ENCODE measurements around the gene PMM2.

Gene PMM2

DNA sequence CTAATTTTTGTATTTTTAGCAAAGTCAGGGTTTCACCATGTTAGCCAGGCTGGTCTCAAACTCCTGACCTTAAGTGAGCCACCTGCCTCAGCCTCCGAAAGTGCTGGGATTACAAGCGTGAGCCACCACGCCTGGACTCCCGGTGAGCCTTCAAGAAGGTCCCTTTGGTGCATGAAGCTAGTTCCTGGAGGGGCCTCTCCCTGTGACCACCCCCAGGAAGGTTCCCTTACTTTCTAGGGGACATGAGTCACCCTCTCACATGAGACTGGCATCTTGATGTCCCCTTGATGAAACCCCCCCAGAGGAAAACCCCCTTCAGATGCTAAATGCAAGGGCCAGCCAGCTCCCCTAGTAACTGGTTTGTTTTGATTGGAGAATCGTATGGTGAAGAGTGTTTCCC is 58.3 kb downstream of the PMM2 start:
- CTCF ChIA-PET = interaction anchor here (0.6 to 1.9 kb wide), 3 partner anchors 8 to 13 kb away, joined by 3 to 5 read pairs (median 3); partner anchors contain the start of gene CARHSP1
- no peak for TF ChIP-seq ZNF416 (tag by site-specific recombination; IDR thresholded peaks at IDR 0.05)
- TF ChIP-seq GLIS1 (tag by site-specific recombination; IDR thresholded peaks at IDR 0.05) = peak; percentile 93
- no peak for TF ChIP-seq ZNF660 (tag by site-specific recombination; IDR thresholded peaks at IDR 0.05)
- TF ChIP-seq SCRT2 (tag by site-specific recombination; IDR thresholded peaks at IDR 0.05) = no peak
- TF ChIP-seq ZNF837 (tag by site-specific recombination; IDR thresholded peaks at IDR 0.05) = no peak
- TF ChIP-seq ZBTB20 (tag by site-specific recombination; IDR thresholded peaks at IDR 0.05) = no peak
- no peak for TF ChIP-seq ZNF555 (tag by site-specific recombination; conservative IDR thresholded peaks at IDR 0.05)
- POLR2A ChIA-PET = interaction anchor here (5.1 kb wide), 1 partner anchor 13 kb away, joined by 21 read pairs; the partner anchor contains the start of gene CARHSP1
- Histone ChIP-seq H3K9me3 (ENCODE audit: control insufficient read depth, insufficient read depth, low read depth, low read length) (no peaks in the 10 kb centered on the region), H3K36me3 (ENCODE audit: control insufficient read depth in 2 of 2, insufficient read depth in 1 of 2, low read length in 2 of 2) (peaks cover 6 to 80% of the 10 kb centered on the region in 2 experiments; a peak in 2 of 3 replicates), H3K4me1 (ENCODE audit: control insufficient read depth, insufficient read depth, low read length) (no peaks in the 10 kb centered on the region), H3K4me3 (ENCODE audit: low read depth, low read length) (no peak overlapping the region), H3K27ac (ENCODE audit: extremely low read depth, low read depth, low read length) (no peak overlapping the region)

DNA sequence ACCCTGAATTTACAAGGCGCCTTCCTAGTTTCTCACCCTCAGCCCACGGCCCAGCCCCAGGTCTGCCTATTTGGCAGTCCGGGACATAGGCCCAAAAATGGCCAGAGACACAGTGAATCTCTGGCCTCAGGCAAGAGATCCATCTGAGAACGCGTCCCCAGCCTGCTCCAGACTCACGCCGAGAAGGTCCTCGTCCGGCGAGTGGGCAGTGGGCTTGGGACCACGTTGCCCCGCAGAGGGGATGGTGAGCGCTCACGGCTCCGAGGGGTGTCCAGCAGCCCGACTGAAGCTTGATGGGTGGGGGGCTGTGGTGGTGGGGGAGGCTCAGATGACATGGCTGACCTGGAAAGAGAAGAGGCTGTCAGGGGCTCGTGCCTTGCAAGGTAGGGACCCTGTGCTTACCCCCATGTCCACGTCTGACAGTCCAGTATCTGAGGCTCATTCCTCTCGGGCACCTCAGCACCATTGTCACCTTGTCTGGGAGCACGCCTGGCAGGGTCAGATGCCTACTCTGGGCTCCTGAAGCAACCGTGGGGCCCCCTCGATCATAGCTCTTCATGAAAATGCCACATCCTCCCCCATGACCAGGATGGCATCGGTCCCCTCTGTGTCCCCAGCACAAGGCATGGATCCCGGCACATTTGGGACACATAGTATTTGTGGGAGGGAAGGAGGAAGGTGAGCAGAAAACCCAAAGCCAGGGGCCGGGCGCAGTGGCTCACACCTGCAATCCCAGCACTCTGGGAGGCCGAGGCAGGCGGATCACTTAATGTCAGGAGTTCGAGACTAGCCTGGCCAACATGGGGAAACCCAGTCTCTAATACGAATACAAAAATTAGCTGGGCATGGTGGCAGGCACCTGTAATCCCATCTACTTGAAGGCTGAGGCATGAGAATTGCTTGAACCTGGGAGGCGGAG is 61.6 kb downstream of the PMM2 start:
- H3K4me1 ChIP-seq (ENCODE audit: control insufficient read depth, insufficient read depth, low read length) = peaks cover 4% of the 10 kb centered on the region; the same call in 1 of the 2 replicates
- peaks cover 0 to 55% of the 10 kb centered on the region in 2 experiments; a peak in 2 of 3 replicates for H3K36me3 ChIP-seq (ENCODE audit: control insufficient read depth in 2 of 2, insufficient read depth in 1 of 2, low read length in 2 of 2)
- no peak overlapping the region for H3K4me3 ChIP-seq (ENCODE audit: low read depth, low read length)
- TF ChIP-seq ZNF433 (tag by site-specific recombination; IDR thresholded peaks at IDR 0.05; ENCODE audit: low read depth) (no peak), ZNF19 (tag by site-specific recombination; IDR thresholded peaks at IDR 0.05; ENCODE audit: low read depth) (no peak), ZNF157 (tag by site-specific recombination; IDR thresholded peaks at IDR 0.05) (no peak), ZNF585B (tag by site-specific recombination; IDR thresholded peaks at IDR 0.05) (no peak), ZNF138 (tag by site-specific recombination; IDR thresholded peaks at IDR 0.05; ENCODE audit: borderline replicate concordance) (no peak), ZBTB20 (tag by site-specific recombination; IDR thresholded peaks at IDR 0.05) (no peak), ZNF626 (tag by site-specific recombination; IDR thresholded peaks at IDR 0.05) (no peak), ZNF248 (tag by site-specific recombination; IDR thresholded peaks at IDR 0.05) (no peak), ZNF701 (tag by site-specific recombination; IDR thresholded peaks at IDR 0.05) (no peak), RBAK (tag by site-specific recombination; IDR thresholded peaks at IDR 0.05) (no peak), ZNF132 (tag by site-specific recombination; IDR thresholded peaks at IDR 0.05; ENCODE audit: borderline replicate concordance) (no peak), ZNF133 (tag by site-specific recombination; IDR thresholded peaks at IDR 0.05) (no peak), ZNF843 (tag by site-specific recombination; IDR thresholded peaks at IDR 0.05) (no peak), ZFP3 (tag by site-specific recombination; IDR thresholded peaks at IDR 0.05; ENCODE audit: low read depth) (no peak)
- TF ChIP-seq, protein P1, sequence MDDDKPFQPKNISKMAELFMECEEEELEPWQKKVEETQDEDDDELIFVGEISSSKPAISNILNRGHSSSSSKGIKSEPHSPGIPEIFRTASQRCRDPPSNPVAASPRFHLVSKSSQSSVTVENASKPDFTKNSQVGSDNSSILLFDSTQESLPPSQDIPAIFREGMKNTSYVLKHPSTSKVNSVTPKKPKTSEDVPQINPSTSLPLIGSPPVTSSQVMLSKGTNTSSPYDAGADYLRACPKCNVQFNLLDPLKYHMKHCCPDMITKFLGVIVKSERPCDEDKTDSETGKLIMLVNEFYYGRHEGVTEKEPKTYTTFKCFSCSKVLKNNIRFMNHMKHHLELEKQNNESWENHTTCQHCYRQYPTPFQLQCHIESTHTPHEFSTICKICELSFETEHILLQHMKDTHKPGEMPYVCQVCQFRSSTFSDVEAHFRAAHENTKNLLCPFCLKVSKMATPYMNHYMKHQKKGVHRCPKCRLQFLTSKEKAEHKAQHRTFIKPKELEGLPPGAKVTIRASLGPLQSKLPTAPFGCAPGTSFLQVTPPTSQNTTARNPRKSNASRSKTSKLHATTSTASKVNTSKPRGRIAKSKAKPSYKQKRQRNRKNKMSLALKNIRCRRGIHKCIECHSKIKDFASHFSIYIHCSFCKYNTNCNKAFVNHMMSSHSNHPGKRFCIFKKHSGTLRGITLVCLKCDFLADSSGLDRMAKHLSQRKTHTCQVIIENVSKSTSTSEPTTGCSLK (tag by site-specific recombination; IDR thresholded peaks at IDR 0.05) = no peak
- TF ChIP-seq, protein P2, sequence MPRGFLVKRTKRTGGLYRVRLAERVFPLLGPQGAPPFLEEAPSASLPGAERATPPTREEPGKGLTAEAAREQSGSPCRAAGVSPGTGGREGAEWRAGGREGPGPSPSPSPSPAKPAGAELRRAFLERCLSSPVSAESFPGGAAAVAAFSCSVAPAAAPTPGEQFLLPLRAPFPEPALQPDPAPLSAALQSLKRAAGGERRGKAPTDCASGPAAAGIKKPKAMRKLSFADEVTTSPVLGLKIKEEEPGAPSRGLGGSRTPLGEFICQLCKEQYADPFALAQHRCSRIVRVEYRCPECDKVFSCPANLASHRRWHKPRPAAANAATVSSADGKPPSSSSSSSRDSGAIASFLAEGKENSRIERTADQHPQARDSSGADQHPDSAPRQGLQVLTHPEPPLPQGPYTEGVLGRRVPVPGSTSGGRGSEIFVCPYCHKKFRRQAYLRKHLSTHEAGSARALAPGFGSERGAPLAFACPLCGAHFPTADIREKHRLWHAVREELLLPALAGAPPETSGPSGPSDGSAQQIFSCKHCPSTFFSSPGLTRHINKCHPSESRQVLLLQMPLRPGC (tag by site-specific recombination; IDR thresholded peaks at IDR 0.05) = no peak
- TF ChIP-seq, protein P3, sequence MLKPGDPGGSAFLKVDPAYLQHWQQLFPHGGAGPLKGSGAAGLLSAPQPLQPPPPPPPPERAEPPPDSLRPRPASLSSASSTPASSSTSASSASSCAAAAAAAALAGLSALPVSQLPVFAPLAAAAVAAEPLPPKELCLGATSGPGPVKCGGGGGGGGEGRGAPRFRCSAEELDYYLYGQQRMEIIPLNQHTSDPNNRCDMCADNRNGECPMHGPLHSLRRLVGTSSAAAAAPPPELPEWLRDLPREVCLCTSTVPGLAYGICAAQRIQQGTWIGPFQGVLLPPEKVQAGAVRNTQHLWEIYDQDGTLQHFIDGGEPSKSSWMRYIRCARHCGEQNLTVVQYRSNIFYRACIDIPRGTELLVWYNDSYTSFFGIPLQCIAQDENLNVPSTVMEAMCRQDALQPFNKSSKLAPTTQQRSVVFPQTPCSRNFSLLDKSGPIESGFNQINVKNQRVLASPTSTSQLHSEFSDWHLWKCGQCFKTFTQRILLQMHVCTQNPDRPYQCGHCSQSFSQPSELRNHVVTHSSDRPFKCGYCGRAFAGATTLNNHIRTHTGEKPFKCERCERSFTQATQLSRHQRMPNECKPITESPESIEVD (tag by site-specific recombination; IDR thresholded peaks at IDR 0.05) = no peak
- TF ChIP-seq, protein P4, sequence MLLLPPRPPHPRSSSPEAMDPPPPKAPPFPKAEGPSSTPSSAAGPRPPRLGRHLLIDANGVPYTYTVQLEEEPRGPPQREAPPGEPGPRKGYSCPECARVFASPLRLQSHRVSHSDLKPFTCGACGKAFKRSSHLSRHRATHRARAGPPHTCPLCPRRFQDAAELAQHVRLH (tag by site-specific recombination; IDR thresholded peaks at IDR 0.05) = no peak
- ChIA-PET CTCF (interaction anchor here (0.8 kb wide), 1 partner anchor 20 kb away, joined by 6 read pairs; no protein-coding TSS in a partner anchor), POLR2A (no interaction called here)
- no peaks in the 10 kb centered on the region for H3K9me3 ChIP-seq (ENCODE audit: control insufficient read depth, insufficient read depth, low read depth, low read length)
- H3K27ac ChIP-seq (ENCODE audit: extremely low read depth, low read depth, low read length) = no peak overlapping the region
